HUES6 (cell line): Measurements from ENCODE around the gene EEIG1.

Source experiments
- H3K27ac ChIP-seq: 2 replicates; pipeline ENCODE4 v1.7.0; 2013; ENCODE audit warnings: low read depth, mild to moderate bottlenecking, low read length, inconsistent platforms
- H3K27me3 ChIP-seq: 2 replicates; pipeline ENCODE4 v1.6.1; 2013; ENCODE audit warnings: low read length; ENCODE audit not compliant: control insufficient read depth, insufficient read depth
- H3K36me3 ChIP-seq: 2 replicates; pipeline ENCODE4 v1.6.1; 2013; ENCODE audit warnings: low read length; ENCODE audit not compliant: control insufficient read depth, insufficient read depth
- H3K4me1 ChIP-seq: 2 replicates; pipeline ENCODE4 v1.6.1; 2013; ENCODE audit warnings: low read length; ENCODE audit not compliant: control insufficient read depth, insufficient read depth
- H3K4me3 ChIP-seq: 2 replicates; pipeline ENCODE4 v1.5.1; 2013; ENCODE audit warnings: low read depth, low read length
- H3K9ac ChIP-seq: one replicate; pipeline ENCODE4 v1.6.1; 2013; ENCODE audit warnings: mild to moderate bottlenecking, low read length
- H3K9me3 ChIP-seq: 2 replicates; pipeline ENCODE4 v1.6.1; 2013; ENCODE audit warnings: low read depth, low read length; ENCODE audit not compliant: control insufficient read depth, insufficient read depth

Gene EEIG1

GRCh38 chr9:127945338-127945737 is 35.5 kb downstream of the EEIG1 start:
- peaks cover 6% of the 10 kb centered on the region for H3K4me1 ChIP-seq
- H3K27me3 ChIP-seq, result no peaks in the 10 kb centered on the region
- no peak overlapping the region for H3K4me3 ChIP-seq
- peaks cover 49% of the 10 kb centered on the region for H3K36me3 ChIP-seq
- H3K27ac ChIP-seq, result no peak overlapping the region
- H3K9ac ChIP-seq, result no peak overlapping the region
- H3K9me3 ChIP-seq, result no peaks in the 10 kb centered on the region

DNA sequence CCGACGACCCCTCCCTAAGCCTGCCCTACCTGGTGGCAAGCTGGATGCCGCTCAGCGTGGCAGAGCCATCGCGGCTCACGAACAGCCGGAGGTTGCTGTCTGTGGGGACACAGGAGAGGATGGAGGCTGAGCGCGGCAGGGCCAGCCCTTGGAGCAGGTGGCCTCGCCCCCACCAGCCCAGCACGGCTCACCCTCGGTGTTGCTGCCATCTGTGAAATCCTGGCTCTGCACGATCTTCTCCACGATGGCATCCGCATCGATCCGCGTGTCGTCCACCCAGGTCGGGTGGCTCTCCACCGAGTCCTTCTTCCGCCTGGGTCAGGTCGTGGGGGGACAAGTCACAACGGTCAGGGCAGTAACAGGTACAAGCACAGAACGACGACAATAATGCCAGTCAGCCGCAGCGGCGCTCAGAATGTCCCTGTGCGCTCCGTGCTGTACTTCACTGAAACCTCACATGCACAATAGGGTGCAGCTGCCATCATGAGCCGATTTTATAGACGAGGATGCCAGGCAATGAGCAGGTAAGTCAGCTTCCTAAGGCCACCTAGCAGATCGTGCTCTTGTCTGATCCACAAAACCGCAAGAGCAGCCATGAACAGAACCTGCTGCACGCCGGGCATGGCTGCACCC is 36.1 kb downstream of the EEIG1 start:
- Histone ChIP-seq H3K27me3 (no peaks in the 10 kb centered on the region), H3K9ac (no peak overlapping the region), H3K4me1 (peaks cover 6% of the 10 kb centered on the region), H3K36me3 (peaks cover 49% of the 10 kb centered on the region), H3K4me3 (no peak overlapping the region), H3K27ac (no peak overlapping the region), H3K9me3 (no peaks in the 10 kb centered on the region)

GRCh38 chr9:127943731-127944144 is 37.1 kb downstream of the EEIG1 start:
- Histone ChIP-seq H3K4me3 (no peak overlapping the region), H3K4me1 (peaks cover 6% of the 10 kb centered on the region), H3K36me3 (peaks cover 48% of the 10 kb centered on the region), H3K27ac (no peak overlapping the region), H3K27me3 (no peaks in the 10 kb centered on the region), H3K9ac (no peak overlapping the region), H3K9me3 (no peaks in the 10 kb centered on the region)

- peaks cover 7% of the 10 kb centered on the region for H3K4me1 ChIP-seq
These were observed 37.7 kb downstream of the EEIG1 start for GRCh38 chr9:127943011-127943662.

GRCh38 chr9:127942216-127943010 is 38.4 kb downstream of the EEIG1 start:
- Histone ChIP-seq H3K36me3 (peaks cover 39% of the 10 kb centered on the region), H3K4me3 (no peak overlapping the region), H3K27ac (no peak overlapping the region)

More at GRCh38 chr9:127943011-127943662, 37.7 kb downstream of the EEIG1 start:
- Histone ChIP-seq H3K36me3 (peaks cover 42% of the 10 kb centered on the region), H3K27ac (no peak overlapping the region), H3K4me3 (no peak overlapping the region), H3K27me3 (no peaks in the 10 kb centered on the region), H3K9ac (no peak overlapping the region), H3K9me3 (no peaks in the 10 kb centered on the region)

GRCh38 chr9:127941961-127942215 is 38.9 kb downstream of the EEIG1 start:
- Histone ChIP-seq H3K36me3 (peaks cover 39% of the 10 kb centered on the region), H3K27me3 (no peaks in the 10 kb centered on the region), H3K27ac (no peak overlapping the region), H3K9me3 (no peaks in the 10 kb centered on the region), H3K4me3 (no peak overlapping the region), H3K9ac (no peak overlapping the region), H3K4me1 (peaks cover 11% of the 10 kb centered on the region)

More at GRCh38 chr9:127942216-127943010, 38.4 kb downstream of the EEIG1 start:
- Histone ChIP-seq H3K9ac (no peak overlapping the region), H3K9me3 (no peaks in the 10 kb centered on the region), H3K4me1 (peaks cover 9% of the 10 kb centered on the region), H3K27me3 (no peaks in the 10 kb centered on the region)

- Histone ChIP-seq H3K4me1 (peaks cover 17% of the 10 kb centered on the region), H3K27ac (no peak overlapping the region), H3K36me3 (peaks cover 39% of the 10 kb centered on the region), H3K9me3 (no peaks in the 10 kb centered on the region), H3K27me3 (no peaks in the 10 kb centered on the region), H3K9ac (no peak overlapping the region), H3K4me3 (no peak overlapping the region)
These were observed 39.5 kb downstream of the EEIG1 start for GRCh38 chr9:127941062-127941960.

DNA sequence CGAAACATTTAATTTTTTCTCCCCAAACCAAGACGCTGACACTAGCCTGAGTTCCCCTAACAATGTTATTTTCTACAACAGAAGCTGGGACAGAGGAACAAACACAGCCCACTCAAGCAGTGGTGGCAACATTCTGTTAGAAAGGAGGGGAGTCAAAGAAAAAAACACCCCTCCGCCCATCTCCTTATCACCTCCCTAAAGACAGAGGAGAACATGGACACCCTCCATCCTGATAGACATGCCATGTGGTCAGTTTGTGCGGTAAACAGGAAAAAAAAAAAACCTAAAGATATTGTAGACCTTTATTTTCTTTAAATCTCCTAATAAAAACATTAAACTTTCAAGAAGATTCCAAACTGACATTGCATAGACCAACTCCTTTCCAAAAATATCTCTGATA is 40.2 kb downstream of the EEIG1 start:
- no peak overlapping the region for H3K27ac ChIP-seq
- H3K9me3 ChIP-seq, result no peaks in the 10 kb centered on the region
- H3K36me3 ChIP-seq, result peaks cover 35% of the 10 kb centered on the region
- peaks cover 21% of the 10 kb centered on the region for H3K4me1 ChIP-seq
- H3K27me3 ChIP-seq, result no peaks in the 10 kb centered on the region
- no peak overlapping the region for H3K9ac ChIP-seq
- no peak overlapping the region for H3K4me3 ChIP-seq

- H3K27ac ChIP-seq, result no peak overlapping the region; the same call in 1 of the 2 replicates
- peaks cover 16% of the 10 kb centered on the region for H3K36me3 ChIP-seq
- peak overlapping the region; percentile 20 for H3K9ac ChIP-seq
- peak overlapping the region; percentile 87 for H3K4me3 ChIP-seq
- no peaks in the 10 kb centered on the region for H3K27me3 ChIP-seq
- peaks cover 17% of the 10 kb centered on the region for H3K4me1 ChIP-seq
- H3K9me3 ChIP-seq, result no peaks in the 10 kb centered on the region
These were observed 42.5 kb downstream of the EEIG1 start for GRCh38 chr9:127938298-127938690.

GRCh38 chr9:127937388-127938297 is 43.1 kb downstream of the EEIG1 start, which contains the start of gene DPM2:
DPM2 (minus strand) TSS chr9:127937854; CDS start chr9:127937820, 34 bp downstream.
- Histone ChIP-seq H3K36me3 (peaks cover 10% of the 10 kb centered on the region), H3K27ac (no peak within 1 kb of the TSS; the same call in 1 of the 2 replicates)

More at GRCh38 chr9:127937388-127938297, 43.1 kb downstream of the EEIG1 start, which contains the start of gene DPM2:
- H3K4me1 ChIP-seq, result peaks cover 16% of the 10 kb centered on the region
- no peaks in the 10 kb centered on the region for H3K9me3 ChIP-seq
- peak within 1 kb of the TSS; percentile 74 for H3K9ac ChIP-seq
- no peaks in the 10 kb centered on the region for H3K27me3 ChIP-seq
- H3K4me3 ChIP-seq, result peak within 1 kb of the TSS; percentile 87
